Measurements from ENCODE around the gene CHCHD3. TPM values are rescaled to one million over a fixed set of nuclear protein-coding genes. Genes with fewer than 3 reads are reported as not detected.

Gene CHCHD3
- total and polyA plus RNA-seq, 7 donors: 61.7 to 93.4 (median 63.7) TPM

GRCh38 chr7:132765861-132766260 is 316.0 kb downstream of the CHCHD3 start:
- Histone ChIP-seq H3K4me3 (no peak overlapping the region), H3K4me1 (no peaks in the 10 kb centered on the region), H3K27me3 (no peaks in the 10 kb centered on the region), H3K27ac (no peak overlapping the region), H3K36me3 (no peaks in the 10 kb centered on the region), H3K9me3 (peaks cover 0 to 4% (median 2%) of the 10 kb centered on the region in 4 donors)
- 88% methylated on average over 11 of the region's 11 CpGs for WGBS, 2 donors
- TF ChIP-seq POLR2AphosphoS5 (IDR thresholded peaks at IDR 0.05) (no peak), CTCF (IDR thresholded peaks at IDR 0.05) (no peak), POLR2A (IDR thresholded peaks at IDR 0.05) (no peak), EP300 (IDR thresholded peaks at IDR 0.05) (no peak)
- no peak for DNase-seq
- intact Hi-C loops (cut with DNase I): no loop called here

DNA sequence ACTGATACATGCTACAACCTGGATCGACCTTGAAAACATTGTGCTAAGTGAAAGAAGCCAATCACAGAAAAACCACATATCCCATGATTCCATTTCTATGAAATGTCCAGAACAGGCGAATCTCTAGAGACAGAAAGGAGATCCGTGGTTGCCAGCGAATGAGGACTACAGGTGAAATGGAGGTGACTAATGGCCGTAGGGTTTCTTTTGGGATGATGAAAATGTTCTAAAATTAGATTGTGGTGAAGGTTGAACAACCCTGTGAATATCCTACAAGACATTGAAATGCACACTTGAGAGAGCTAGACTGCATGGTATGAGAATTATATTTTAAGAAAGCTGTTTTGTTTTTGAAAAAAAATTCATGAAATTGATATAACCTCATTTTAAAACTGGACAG is 317.1 kb downstream of the CHCHD3 start:
- Histone ChIP-seq H3K4me1 (no peaks in the 10 kb centered on the region), H3K27me3 (no peaks in the 10 kb centered on the region), H3K27ac (no peak overlapping the region), H3K9me3 (peaks cover 0 to 3% (median under 1%) of the 10 kb centered on the region in 4 donors), H3K4me3 (no peak overlapping the region), H3K36me3 (no peaks in the 10 kb centered on the region)
- intact Hi-C loops (cut with DNase I): no loop called here
- 84 to 89% methylated on average over 5 of the region's 5 CpGs for WGBS, 2 donors
- TF ChIP-seq POLR2AphosphoS5 (IDR thresholded peaks at IDR 0.05) (no peak), CTCF (IDR thresholded peaks at IDR 0.05) (no peak), POLR2A (IDR thresholded peaks at IDR 0.05) (no peak), EP300 (IDR thresholded peaks at IDR 0.05) (no peak)
- DNase-seq: no peak

GRCh38 chr7:132760866-132761265 is 321.0 kb downstream of the CHCHD3 start:
- Histone ChIP-seq H3K9me3 (no peaks in the 10 kb centered on the region), H3K4me3 (no peak overlapping the region), H3K27me3 (no peaks in the 10 kb centered on the region), H3K4me1 (no peaks in the 10 kb centered on the region), H3K27ac (no peak overlapping the region), H3K36me3 (no peaks in the 10 kb centered on the region)
- DNase-seq: no peak
- WGBS, 2 donors: 71 to 75% methylated on average over 7 of the region's 7 CpGs
- TF ChIP-seq EP300 (IDR thresholded peaks at IDR 0.05) (no peak), CTCF (IDR thresholded peaks at IDR 0.05) (no peak), POLR2AphosphoS5 (IDR thresholded peaks at IDR 0.05) (no peak), POLR2A (IDR thresholded peaks at IDR 0.05) (no peak)
- intact Hi-C loops (cut with DNase I): no loop called here

DNA sequence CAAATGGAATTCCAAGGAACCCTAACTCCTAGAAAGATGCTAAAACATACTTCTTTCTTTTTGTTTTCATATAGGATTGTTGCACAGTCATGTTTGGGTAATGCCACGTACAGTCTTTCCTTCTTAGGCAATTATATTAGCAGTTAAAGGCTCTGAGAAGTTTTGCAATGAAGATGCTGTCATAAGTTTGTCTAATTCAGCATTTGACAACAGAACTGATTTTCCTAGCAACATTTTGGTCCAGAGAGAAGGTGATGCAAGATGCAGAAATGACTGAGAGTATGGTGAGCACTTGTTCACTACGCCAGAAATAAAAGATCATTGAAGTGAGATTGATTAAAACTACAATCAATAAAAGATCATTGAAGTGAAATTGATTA is 321.7 kb downstream of the CHCHD3 start:
- no peaks in the 10 kb centered on the region for H3K36me3 ChIP-seq
- 83 to 87% methylated on average over 2 of the region's 2 CpGs for WGBS, 2 donors
- no peaks in the 10 kb centered on the region for H3K9me3 ChIP-seq

More for the DNA sequence above, 321.7 kb downstream of the CHCHD3 start:
- no peak for DNase-seq
- no peak overlapping the region for H3K4me3 ChIP-seq
- H3K27me3 ChIP-seq: no peaks in the 10 kb centered on the region
- TF ChIP-seq POLR2AphosphoS5 (IDR thresholded peaks at IDR 0.05) (no peak), EP300 (IDR thresholded peaks at IDR 0.05) (no peak), POLR2A (IDR thresholded peaks at IDR 0.05) (no peak), CTCF (IDR thresholded peaks at IDR 0.05) (no peak)
- H3K27ac ChIP-seq: no peak overlapping the region
- intact Hi-C loops (cut with DNase I): no loop called here
- H3K4me1 ChIP-seq: no peaks in the 10 kb centered on the region
